ENCODE data around the gene GPRC5A. TPM values are rescaled to one million over a fixed set of nuclear protein-coding genes. Genes with fewer than 3 reads are reported as not detected.

Gene GPRC5A
- total RNA-seq, 1 experiment from 2014 or later: 742 TPM

- intact Hi-C loops (cut with micrococcal nuclease; ENCODE audit: unreplicated experiment): loop anchor here (2.0 to 5.0 kb wide), 2 partner anchors 55 to 102 kb away; partner anchors contain the start of gene APOLD1
- H3K4me1 Mint-ChIP-seq (ENCODE audit: low read depth, unreplicated experiment): peaks cover 60% of the 10 kb centered on the region
- no peak for DNase-seq
These were observed 1.7 kb upstream of the GPRC5A start for GRCh38 chr12:12889701-12890100.

DNA sequence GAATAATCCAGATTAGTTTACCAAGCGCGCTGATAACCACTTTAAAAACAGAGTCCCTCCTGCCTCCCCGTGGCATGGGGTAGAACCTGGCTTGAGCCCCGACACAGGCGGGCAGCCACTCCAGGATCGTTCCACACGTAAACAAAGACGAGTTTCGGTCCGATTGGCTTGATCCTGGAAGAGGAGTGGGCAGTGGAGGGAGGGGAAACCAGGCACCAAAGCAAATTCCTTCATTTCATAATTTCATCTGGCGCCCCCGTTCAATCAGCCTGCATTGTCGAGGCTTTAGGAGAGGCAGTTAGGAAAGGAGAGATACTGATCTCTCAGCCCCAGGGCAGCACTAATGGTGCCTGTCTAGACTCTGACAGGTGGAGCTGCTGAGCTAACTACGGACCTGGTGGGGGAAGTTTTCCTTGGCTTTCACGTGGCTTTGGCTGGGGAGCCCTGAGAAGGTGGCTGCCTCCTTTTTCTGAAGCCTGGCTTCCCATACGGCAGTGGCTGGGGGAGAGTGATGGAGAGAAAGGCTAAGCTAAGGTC is 751 bp upstream of the GPRC5A start:
- peak overlapping the region; percentile 95 for H3K4me3 Mint-ChIP-seq (ENCODE audit: low read depth, unreplicated experiment)
- BruUV-seq (replicated peaks): TSS peak; percentile 81
- no peak for TF ChIP-seq CTCF (IDR thresholded peaks at IDR 0.05; ENCODE audit: unreplicated experiment)
- H3K9me3 Mint-ChIP-seq (ENCODE audit: low read depth, unreplicated experiment): no peaks in the 10 kb centered on the region
- intact Hi-C loops (cut with micrococcal nuclease; ENCODE audit: unreplicated experiment): loop anchor here (1.0 to 5.0 kb wide), 4 partner anchors 7 to 103 kb away; partner anchors contain the start of gene APOLD1
- CTCF ChIA-PET: interaction anchor here (0.8 to 2.1 kb wide), 10 partner anchors 8 to 86 kb away, joined by 3 to 37 read pairs (median 4); partner anchors contain the start of gene DDX47
- H3K4me1 Mint-ChIP-seq (ENCODE audit: low read depth, unreplicated experiment): peaks cover 51% of the 10 kb centered on the region
- H3K27me3 Mint-ChIP-seq (ENCODE audit: unreplicated experiment): no peaks in the 10 kb centered on the region
- DNase-seq: peak; percentile 79
- peaks cover 77% of the 10 kb centered on the region for H3K36me3 Mint-ChIP-seq (ENCODE audit: insufficient read depth, unreplicated experiment)
- peak overlapping the region; percentile 76 for H3K27ac Mint-ChIP-seq (ENCODE audit: unreplicated experiment)

More at GRCh38 chr12:12889701-12890100, 1.7 kb upstream of the GPRC5A start:
- TF ChIP-seq CTCF (IDR thresholded peaks at IDR 0.05; ENCODE audit: unreplicated experiment): no peak
- Mint-ChIP-seq H3K9me3 (ENCODE audit: low read depth, unreplicated experiment) (no peaks in the 10 kb centered on the region), H3K36me3 (ENCODE audit: insufficient read depth, unreplicated experiment) (peaks cover 74% of the 10 kb centered on the region), H3K27ac (ENCODE audit: unreplicated experiment) (peak overlapping the region; percentile 76), H3K27me3 (ENCODE audit: unreplicated experiment) (no peaks in the 10 kb centered on the region), H3K4me3 (ENCODE audit: low read depth, unreplicated experiment) (peak overlapping the region; percentile 95)
- no TSS peak for BruUV-seq (replicated peaks)
- CTCF ChIA-PET: interaction anchor here (2.1 kb wide), 1 partner anchor 77 kb away, joined by 10 read pairs; no protein-coding TSS in a partner anchor

DNA sequence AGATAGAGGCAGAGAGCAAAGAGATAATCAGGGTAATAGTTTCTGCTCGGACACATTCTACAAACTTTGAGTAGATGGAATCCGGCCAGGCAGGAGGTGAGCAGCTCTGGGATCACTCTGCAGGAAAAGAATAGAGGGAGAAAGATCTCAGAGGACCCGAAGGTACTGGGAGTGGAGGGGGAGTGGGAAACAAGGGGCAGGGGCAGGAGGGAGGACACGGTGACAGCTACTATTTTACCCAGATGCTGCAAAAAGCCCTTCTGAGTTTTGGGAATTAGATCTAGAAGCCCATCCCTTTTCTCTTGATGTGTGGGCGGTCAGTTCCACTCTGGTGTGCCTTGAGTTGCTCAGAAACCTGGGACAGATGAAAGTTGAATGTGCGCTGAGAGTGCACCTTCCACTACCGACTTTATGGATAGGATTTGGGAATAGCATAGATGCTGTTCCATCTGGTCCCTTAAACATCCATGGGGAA is 556 bp downstream of the GPRC5A start:
- H3K4me3 Mint-ChIP-seq (ENCODE audit: low read depth, unreplicated experiment): peak overlapping the region; percentile 95
- CTCF ChIA-PET: interaction anchor here (0.7 to 2.1 kb wide), 9 partner anchors 13 to 88 kb away, joined by 3 to 37 read pairs (median 5); partner anchors contain the start of gene DDX47
- no peak for TF ChIP-seq CTCF (IDR thresholded peaks at IDR 0.05; ENCODE audit: unreplicated experiment)
- peaks cover 45% of the 10 kb centered on the region for H3K4me1 Mint-ChIP-seq (ENCODE audit: low read depth, unreplicated experiment)
- H3K27ac Mint-ChIP-seq (ENCODE audit: unreplicated experiment): peak overlapping the region; percentile 76
- H3K36me3 Mint-ChIP-seq (ENCODE audit: insufficient read depth, unreplicated experiment): peaks cover 85% of the 10 kb centered on the region
- intact Hi-C loops (cut with micrococcal nuclease; ENCODE audit: unreplicated experiment): loop anchor here (1.0 to 5.0 kb wide), 4 partner anchors 9 to 105 kb away; partner anchors contain the start of gene APOLD1
- H3K27me3 Mint-ChIP-seq (ENCODE audit: unreplicated experiment): no peaks in the 10 kb centered on the region
- TSS peak; percentile 30 for BruUV-seq (replicated peaks)
- DNase-seq: no peak
- H3K9me3 Mint-ChIP-seq (ENCODE audit: low read depth, unreplicated experiment): no peaks in the 10 kb centered on the region

DNA sequence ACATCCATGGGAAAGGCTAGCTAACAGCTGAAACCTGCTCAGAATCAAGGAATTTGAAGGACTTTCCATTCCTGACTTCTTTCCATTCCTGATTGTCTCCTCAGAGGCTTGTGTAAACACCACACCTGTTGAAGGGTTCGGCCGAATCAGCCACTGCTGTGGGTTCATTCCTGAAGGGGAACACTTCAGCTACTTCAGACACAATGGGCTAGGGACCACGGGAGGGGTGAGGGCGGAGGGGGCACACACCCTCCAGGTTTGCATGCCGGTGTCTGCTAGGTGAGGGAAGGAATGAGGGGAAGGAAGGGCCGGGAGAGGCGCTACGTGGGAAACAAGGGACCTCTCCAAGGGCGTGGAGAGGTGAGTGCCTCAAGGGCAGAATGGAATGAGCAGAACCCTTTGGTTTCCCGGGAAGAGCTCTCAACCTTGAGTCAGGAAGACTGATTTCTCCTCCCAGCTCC is 1.3 kb downstream of the GPRC5A start:
- H3K4me3 Mint-ChIP-seq (ENCODE audit: low read depth, unreplicated experiment): peak overlapping the region; percentile 95
- CTCF ChIA-PET: interaction anchor here (0.7 kb wide), 1 partner anchor 56 kb away, joined by 4 read pairs; no protein-coding TSS in a partner anchor
- DNase-seq: peak; percentile 42
- intact Hi-C loops (cut with micrococcal nuclease; ENCODE audit: unreplicated experiment): loop anchor here (5.0 kb wide), 1 partner anchor 105 kb away; the partner anchor contains the start of gene APOLD1
- TF ChIP-seq CTCF (IDR thresholded peaks at IDR 0.05; ENCODE audit: unreplicated experiment): no peak
- H3K27me3 Mint-ChIP-seq (ENCODE audit: unreplicated experiment): no peaks in the 10 kb centered on the region
- BruUV-seq (replicated peaks): no TSS peak
- H3K4me1 Mint-ChIP-seq (ENCODE audit: low read depth, unreplicated experiment): peaks cover 47% of the 10 kb centered on the region
- H3K27ac Mint-ChIP-seq (ENCODE audit: unreplicated experiment): peak overlapping the region; percentile 76
- H3K9me3 Mint-ChIP-seq (ENCODE audit: low read depth, unreplicated experiment): no peaks in the 10 kb centered on the region
- H3K36me3 Mint-ChIP-seq (ENCODE audit: insufficient read depth, unreplicated experiment): peaks cover 85% of the 10 kb centered on the region
